GM21576 (cell line): Measurements from ENCODE around the gene ZFP57.

Experiments used
- ATAC-seq: cut with Tn5 transposase; IDR thresholded peaks from one replicate; pipeline ENCODE4 v1.9.1; 2021; ENCODE audit warnings: mild to moderate bottlenecking, moderate library complexity; ENCODE audit not compliant: unreplicated experiment

ZFP57 gene

DNA sequence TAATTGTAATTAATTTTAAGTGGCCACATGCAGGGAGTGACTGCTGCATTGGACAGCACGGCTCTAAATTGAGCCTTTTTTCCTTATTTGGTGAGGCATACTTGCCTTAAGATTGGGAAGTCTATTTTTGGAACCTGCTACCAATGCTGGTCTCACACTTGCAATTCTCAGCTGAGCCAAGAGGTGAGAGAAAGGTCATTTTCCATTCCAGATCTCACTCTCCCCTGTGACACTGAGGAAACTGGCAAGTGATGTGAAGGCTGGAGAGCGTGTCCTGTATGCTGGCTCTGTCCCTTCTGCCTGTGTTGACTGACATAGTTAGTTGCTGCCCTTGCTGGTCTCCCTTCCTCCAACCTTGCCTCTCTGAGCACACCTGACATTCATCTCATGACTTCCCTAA lies 24.8 kb downstream of the ZFP57 start:
- no peak for ATAC-seq

GRCh38 chr6:29655658-29656057 lies 25.3 kb downstream of the ZFP57 start:
- no peak for ATAC-seq

- no peak for ATAC-seq
Observed at GRCh38 chr6:29653452-29654038, 27.4 kb downstream of the ZFP57 start.

- ATAC-seq, result no peak
Observed at GRCh38 chr6:29652198-29652584, 28.8 kb downstream of the ZFP57 start.

- no peak for ATAC-seq
Observed at GRCh38 chr6:29651413-29652197, 29.3 kb downstream of the ZFP57 start.

- ATAC-seq, result peak; percentile 99
Observed at GRCh38 chr6:29649701-29650673, 31.0 kb downstream of the ZFP57 start.

GRCh38 chr6:29647927-29648642 lies 32.9 kb downstream of the ZFP57 start:
- ATAC-seq, result no peak

DNA sequence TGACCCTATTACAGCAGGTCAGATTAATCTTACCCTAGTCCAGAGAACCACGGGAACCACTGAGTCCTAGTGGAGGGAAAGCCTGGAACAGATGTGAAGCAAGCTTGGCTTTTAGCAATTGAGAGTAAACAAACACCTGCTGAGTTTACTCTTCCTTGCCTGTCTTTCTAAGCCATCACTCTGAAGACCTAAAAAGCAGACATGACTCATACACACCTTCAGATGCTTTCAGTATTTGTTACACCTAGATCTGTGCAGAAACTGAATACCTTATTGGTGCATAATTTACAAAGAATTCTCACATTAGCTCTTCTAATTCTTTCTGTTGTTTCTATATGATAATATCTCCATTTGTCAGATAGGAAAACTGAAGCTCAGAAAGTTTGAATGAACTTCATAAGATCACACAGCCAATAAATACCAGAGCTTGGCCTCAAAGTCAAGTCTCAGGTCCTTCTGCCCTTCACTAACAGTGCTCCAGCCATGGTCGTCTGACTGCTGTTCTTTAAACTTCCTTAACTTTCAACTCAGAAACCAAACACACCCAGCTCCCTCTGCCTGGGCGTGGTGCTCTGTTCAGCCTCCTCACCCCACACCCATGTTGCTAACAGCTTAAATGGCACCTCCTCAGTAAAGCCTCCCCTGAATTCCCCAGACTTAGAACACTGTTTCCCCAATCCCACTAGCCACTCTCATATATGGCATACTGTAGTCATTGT lies 39.4 kb downstream of the ZFP57 start:
- ATAC-seq, result no peak

DNA sequence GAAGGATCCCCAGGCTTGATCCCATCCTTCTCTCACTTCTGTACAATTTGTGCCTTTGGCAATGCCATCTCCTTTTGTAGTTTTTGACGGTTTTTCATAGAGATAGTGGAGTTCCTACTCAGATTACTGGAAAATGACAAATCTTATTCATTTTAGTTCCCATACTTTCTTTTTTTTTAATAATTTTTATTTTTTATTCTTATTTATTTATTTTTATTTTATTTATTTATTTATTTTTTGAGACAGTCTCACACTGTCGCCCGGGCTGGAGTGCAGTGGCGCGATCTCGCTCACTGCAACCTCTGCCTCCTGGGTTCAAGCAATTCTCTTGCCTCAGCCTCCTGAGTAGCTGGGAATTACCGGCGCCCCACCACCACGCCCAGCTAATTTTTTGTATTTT lies 43.7 kb downstream of the ZFP57 start:
- no peak for ATAC-seq

DNA sequence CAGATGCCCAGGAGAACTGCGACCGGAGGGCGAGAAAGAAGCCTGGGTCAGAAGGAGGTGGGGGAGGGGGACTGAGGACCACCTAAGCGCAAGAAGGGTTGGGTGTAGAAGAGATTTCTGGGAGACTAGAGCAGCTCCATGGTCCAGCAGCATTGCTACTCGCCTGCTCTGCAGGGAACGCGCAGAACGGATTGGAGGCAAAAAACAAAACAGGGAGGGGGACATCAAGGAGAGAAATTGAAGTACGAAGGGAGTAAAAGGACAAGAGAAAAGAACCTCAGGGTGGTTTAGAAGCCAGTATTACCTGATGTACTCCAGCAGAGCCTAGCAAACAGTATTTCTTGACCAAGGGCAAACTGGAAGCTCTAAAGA lies 47.4 kb downstream of the ZFP57 start:
- no peak for ATAC-seq

DNA sequence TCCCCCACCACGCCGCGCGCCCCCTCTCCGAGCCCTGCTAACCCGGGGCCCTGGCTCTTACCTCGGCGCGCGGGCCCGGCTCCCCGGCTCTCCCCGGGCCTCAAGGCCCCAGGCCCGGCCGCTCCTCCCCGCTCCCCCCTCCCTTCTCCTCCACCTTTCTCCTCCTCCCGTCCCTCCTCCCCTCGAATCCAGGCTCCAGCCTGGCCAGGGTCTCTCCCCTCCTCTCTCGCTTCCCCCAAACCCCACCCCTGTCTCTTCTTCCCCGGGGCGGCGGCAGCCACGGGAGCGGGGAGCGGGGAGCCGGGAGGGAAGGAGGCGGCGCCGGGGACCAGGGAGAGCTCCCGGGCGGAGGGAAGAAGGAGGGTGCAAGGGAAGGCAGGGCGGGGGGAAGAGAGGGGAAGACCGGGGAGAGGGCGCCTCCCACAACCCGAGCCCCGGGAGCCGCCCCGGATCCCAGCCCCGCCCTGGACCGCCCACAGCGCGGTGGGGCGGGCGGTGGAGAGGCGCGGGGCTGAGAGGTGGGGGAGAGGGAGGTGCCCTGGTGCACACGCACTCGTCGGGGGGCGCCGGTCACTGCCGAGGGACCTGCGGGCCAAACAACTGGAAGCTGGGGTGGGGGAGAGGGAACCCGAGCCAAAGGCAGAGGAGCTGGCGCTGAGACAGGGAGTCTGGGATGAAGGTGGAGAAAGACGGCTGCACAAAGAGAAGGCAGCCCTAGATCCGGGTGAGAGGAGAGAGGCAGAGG lies 48.0 kb downstream of the ZFP57 start, which contains the start of gene GABBR1:
TSS of gene GABBR1 (minus strand) at position 395 of the 745 bp plus-strand sequence. CDS start 798 bp downstream, outside the sequence.
- ATAC-seq, result peak; percentile 73

GRCh38 chr6:29631860-29632731 lies 48.9 kb downstream of the ZFP57 start:
- no peak for ATAC-seq

- no peak for ATAC-seq
Observed at GRCh38 chr6:29631209-29631810, 49.6 kb downstream of the ZFP57 start.

GRCh38 chr6:29630315-29630714 lies 50.6 kb downstream of the ZFP57 start:
- no peak for ATAC-seq

DNA sequence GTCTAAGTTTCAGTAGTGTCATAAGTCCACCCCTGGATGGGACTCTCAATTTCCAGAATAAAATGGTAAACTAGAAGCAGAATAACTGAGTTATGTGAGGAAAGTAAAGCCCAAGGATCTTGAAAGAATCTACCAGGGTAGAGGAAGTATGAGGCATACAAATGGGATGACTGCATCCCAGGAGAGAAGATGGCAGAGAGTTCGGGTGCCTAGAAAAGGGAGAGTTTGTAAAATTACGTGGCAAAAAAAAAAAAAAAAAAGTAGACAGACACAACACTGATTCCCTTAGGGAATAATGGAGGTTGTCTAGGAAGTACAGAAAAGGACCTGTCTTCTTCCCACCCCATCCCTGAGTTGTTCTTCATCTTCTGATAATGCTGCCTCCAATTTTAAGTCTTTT lies 51.4 kb downstream of the ZFP57 start:
- ATAC-seq, result no peak

- ATAC-seq, result no peak
Observed at GRCh38 chr6:29628419-29629281, 52.3 kb downstream of the ZFP57 start.

- ATAC-seq, result no peak
Observed at GRCh38 chr6:29627755-29628418, 53.1 kb downstream of the ZFP57 start.
